Activated T-cell treated with anti-CD3 and anti-CD28 coated beads for 48 hours (primary cell): ENCODE data around the gene GAST.
"Not testable (repeated sequence)": the region's sequence is repeated elsewhere in the genome, so short reads cannot be mapped to it uniquely, and the experiment has no call there.

ENCODE experiments used
- DNase-seq: peaks from one replicate; pipeline ENCODE4 v3.0.0-alpha.2; 2020; ENCODE audit warnings: low read depth

Gene GAST

DNA sequence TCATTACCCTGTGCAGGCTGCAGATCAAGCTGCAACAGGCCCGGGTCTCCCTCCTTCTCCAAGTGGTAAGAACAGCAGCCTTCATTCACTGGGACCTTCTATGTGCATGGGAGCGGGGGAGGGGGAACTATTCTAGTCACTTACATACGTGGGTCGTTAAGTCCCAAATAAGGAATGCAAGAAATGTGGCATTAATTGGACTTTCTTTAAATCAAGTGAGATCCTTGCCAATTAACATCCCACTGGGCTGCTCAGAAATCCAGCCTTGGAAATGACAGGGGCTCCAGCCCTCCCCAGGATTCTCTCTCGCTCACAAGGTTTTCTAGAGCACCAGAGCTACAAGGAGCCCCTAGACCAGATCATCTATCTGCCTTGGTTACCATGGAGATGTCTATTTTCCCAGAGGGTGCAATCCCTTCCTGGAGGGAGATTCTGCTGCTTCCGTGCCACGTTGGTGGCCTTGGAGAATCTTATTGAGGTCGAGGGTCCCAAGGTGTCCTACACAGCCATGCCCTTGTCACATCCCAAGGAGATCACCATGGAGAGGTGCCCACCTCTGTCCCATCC is 28.6 kb upstream of the GAST start:
- DNase-seq = no peak

DNA sequence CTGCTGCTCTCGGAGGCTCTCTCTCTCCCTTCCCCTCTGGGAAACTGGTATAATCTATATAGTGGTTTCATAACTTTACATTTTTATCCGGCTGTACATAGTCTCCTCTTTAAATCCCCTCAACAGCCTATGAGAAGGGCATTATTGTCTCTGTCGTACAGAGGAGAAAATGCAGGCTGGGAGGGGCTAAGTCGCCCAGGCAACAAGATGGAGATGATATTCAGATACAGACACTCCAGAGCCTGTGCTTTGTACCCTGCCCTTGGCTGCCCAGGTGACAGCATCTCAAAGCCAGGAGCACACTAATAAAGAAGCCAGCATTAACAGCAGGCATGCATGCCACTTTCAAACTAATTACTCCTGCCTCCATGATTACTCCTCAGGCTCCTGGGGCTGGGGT is 28.1 kb upstream of the GAST start:
- DNase-seq = no peak

DNA sequence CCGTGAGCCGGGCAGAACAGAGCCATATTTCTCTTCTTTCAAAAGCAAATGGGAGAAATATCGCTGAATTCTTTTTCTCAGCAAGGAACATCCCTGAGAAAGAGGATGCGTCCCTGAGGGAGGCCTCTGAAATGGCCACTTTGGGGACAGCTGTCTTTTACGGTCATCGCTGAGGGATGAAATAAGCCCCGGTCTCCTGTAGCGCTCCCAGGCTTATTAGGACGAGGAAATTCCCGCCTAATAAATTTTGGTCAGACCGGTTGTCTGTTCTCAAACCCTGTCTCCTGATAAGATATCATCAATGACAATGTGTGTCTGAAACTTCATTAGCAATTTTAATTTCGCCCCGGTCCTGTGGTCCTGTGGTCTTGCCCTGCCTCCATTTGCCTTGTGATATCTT is 26.4 kb upstream of the GAST start:
- not testable (repeated sequence) for DNase-seq

DNA sequence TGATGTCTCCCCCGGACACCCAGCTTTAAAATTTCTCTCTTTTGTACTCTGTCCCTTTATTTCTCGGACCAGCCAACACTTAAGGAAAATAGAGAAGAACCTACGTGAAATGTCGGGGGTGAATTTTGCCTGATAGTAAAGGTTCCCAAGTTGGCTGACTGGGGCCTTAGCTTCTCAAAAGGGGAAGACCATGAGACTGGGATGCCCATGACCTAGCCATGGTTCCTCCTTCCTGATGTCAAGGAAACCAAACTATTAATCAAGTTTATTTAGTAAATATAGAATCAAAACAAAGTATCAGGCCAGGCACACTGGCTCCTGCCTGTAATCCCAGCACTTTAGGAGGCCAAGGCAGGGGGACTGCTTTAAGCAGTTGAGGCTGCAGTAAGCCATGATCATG is 25.9 kb upstream of the GAST start:
- no peak for DNase-seq

DNA sequence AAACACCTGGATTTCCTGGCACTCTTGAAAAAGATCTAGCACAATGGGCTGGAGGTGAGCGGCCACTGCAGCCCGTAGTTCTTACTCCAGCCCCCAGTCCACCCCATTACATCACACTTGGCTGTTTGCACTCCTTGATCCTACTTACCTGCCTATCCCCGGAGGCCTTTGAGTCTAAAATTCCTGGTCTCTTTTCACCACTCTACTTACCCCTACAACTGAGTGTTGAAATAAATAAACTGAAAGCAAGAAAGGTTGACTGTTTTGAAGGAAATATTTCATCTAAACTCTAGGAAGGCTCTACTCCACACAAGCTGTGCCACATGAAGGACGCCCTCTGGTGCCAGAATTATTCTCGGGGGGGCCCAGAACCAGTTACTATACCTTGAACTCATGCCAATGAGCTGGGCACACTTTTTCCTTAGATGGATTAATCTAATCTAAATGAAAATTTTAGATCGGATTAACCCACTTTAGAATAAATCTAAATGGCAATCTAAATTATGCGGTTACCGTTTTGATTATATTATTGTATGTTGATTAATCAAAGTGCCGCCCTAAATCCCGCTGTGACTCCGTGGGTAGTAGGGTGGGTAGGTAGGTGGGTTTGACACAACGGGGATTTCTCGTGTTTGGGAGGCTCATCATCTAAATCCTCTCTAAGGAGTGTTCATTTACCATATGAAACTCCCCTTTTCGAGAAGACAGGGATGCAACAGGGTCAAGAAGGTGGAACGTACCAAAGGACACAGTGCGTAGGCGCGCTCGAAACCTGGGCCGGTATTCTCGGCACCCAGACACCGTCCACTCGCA is 24.1 kb upstream of the GAST start:
- peak; percentile 44 for DNase-seq

DNA sequence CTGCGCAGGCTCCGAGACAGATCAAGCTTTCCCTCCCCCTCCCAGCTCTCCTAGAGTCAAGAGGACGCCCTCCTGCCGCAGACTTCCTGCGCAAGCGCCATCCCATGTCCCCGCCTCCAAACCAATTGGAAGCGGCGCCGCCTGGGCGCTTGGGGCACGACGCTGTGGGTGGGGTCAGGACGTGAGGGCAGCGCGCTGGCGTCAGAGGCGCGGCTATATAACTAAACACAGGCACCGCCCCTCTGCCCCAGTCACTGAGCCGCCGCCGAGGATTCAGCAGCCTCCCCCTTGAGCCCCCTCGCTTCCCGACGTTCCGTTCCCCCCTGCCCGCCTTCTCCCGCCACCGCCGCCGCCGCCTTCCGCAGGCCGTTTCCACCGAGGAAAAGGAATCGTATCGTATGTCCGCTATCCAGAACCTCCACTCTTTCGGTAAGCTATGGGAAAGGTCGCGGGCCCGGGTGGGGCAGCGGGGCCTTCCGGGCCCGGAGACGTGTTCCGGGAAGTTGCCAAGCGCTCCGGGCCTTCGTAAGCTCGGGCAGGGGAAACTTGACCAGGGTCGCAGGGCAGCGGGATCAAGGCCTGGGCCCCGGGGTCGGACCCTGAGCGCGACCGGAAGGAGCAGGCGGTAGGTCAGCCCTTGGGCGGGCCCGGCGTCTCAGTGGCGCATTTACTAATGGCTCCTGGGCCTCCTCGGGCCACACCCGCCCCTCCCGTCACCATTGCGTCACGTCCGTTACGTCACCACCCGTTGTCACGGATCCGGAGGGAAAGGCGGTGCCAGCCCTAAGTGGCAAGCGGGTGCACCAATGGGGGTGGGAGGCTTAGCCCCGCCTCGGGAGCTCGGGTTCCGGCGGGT is 23.3 kb upstream of the GAST start, which contains the start of gene EIF1:
Gene EIF1 (plus strand): TSS at position 245 of the 856 bp plus-strand sequence. CDS start 154 bp downstream, at position 399.
- DNase-seq = peak; percentile 99

DNA sequence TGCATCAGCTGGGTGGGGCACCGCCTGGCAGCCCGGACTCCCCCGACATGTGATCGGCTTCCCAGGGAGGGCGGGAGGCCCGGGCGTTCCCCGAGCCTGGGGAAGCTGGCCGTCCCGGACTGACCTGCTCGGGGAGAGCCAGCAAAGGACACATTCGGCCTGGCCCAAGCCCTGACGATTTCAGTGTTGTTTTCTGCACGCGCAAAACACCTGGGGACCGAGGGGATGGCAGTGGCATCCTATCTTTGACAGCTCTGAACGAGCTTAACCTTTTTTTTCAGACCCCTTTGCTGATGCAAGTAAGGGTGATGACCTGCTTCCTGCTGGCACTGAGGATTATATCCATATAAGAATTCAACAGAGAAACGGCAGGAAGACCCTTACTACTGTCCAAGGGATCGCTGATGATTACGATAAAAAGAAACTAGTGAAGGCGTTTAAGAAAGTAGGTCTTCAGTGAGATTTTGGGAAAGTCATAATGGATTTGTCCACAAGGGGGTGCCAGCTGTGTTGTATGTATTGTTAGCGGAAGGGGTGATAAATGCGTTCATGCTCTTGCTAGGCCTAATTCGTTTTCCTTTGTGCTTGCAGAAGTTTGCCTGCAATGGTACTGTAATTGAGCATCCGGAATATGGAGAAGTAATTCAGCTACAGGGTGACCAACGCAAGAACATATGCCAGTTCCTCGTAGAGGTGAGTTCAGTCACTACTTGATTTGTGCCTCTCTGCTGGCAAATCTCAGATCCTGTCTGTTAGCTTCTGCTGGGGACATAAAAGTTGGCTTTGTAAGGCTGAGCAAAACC is 22.4 kb upstream of the GAST start:
- DNase-seq = no peak

DNA sequence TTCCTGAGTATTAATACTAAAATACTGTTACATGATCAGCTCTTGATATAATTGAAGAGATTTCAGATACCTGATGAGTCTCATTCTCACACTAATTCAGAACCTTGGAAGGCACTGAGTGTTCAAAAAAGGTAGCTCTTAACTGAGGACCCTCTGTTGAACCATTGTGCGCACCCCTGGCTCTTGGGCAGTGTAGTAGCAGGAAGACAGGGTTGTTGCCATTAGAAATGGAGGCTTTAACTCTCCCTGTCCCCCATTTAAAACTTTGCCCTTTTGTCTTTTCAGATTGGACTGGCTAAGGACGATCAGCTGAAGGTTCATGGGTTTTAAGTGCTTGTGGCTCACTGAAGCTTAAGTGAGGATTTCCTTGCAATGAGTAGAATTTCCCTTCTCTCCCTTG is 21.6 kb upstream of the GAST start:
- no peak for DNase-seq

DNA sequence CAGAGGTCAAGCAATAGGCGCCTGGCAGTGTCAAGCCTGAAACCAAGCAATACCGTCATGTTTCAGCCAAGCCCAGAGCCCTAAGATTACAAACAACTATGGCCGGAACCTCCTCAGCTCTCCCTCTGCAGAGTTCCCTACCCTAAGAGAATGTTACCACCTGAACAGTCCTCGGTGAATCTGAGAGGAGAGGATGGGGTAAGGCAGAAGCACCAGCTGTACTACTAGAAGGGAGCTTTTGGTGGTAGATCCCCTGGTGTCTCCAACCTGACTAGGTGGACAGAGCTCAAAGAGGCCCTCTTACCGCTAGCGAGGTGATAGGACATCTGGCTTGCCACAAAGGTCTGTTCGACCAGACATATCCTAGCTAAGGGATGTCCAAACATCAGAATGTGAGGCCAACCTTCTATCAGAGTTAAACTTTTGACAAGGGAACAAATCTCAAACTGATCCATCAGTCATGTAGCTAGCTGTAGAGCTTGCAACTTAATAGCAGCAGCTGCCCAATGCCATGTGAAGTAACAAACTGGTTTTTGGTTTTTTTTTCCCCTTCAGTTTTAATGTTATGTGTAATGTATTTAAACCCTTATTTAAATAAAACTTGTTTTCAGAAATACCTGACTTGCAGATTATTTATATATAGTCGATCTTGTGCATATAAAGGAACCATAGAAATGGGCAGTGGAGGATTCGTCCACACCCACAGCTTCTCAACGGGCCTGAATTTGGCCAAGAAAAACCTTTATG is 20.9 kb upstream of the GAST start:
- DNase-seq = no peak

DNA sequence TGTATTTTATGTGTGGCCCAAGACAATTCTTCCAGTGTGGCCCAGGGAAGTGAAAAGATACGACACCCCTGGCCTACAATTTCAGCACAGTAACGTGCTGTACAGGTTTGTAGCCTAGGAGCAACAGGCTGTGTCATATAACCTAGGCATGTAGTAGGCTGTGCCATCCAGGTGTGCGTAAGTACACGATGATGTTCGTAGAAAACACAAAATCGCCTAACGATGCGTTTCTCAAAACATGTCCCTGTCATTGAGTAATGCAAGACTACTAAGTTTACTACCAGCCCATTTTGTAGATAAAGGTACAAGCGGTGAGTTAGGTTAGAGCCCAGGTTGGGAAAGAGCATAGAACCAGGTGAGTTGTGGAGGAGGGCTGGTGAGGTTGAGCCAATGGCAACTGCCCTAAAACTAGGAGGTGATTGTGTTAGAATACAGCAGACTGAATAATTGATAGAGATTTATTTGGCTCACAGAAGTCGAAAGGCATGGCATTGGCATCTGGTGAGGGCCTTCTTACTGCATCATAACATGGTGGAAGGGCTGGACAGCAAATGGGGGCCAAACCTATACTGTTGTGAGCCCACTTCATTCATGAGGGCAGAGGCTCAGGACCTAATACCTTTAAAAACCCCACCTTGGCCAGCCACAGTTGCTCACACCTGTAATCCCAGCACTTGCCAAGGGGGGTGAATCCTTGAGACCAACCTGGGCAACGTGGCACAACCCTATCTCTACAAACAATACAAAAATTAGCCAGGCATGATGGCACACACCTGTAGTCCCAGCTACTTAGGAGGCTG is 19.2 kb upstream of the GAST start:
- no peak for DNase-seq

DNA sequence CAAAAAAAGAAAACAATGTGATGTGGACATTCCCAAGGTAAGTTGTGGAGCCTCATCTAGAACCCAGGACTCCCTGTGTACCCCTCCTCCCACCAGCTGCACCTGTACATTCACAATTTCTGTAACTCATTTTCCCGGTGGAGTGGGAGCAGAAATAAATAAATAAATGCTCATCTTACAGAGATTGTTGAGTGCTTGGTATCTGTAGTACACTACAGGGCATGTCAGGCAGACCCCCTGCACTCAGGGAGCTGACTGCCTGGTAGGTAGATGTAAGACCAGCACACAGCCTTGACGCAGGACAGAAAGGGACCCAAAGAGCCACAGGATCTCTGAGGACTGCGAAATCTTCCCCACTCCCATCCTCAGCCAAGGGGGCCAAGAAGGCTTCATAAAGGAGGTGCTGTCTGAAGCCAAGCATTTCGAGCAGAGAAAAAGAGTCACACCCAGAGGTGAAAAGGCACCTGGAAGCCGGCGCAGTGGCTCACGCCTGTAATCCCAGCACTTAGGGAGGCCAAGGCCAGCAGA is 16.9 kb upstream of the GAST start:
- DNase-seq = no peak

DNA sequence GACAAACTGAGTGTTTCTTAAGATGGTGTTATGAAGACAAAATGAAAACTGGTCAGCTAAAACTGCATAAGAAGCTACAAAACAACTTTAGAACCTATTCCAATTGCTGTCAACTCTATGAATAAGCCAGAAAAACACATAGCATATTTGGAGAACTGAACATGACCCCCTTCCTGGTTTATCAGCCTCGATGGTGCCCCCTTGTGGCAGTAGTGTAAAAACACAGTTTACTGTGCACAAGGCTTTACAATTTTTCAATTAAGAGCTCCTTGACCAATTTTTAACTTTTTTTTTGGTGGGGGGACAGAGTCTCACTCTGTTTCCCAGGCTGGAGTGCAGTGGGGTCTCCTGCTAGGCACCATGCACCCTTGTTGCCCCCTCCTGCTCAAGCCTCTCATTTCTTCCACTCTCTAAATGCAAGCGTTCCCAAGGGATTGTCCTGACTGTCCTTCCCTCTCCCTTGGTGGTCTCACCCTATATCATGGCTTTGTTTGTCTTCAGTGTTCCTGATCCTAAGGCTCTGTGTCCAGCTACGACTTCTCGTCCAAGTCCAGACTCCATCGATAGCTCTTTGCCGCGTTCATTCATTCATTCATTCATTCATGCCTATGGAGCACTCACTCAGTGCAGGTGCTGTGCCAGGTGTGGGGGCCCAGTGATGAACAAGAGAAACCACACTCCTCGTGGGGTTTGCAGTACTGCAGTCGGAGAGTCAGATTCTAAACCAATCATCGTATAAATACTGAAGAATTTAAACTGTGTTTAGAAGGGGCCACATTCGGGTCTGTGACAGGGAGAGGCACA is 16.0 kb upstream of the GAST start:
- no peak for DNase-seq

DNA sequence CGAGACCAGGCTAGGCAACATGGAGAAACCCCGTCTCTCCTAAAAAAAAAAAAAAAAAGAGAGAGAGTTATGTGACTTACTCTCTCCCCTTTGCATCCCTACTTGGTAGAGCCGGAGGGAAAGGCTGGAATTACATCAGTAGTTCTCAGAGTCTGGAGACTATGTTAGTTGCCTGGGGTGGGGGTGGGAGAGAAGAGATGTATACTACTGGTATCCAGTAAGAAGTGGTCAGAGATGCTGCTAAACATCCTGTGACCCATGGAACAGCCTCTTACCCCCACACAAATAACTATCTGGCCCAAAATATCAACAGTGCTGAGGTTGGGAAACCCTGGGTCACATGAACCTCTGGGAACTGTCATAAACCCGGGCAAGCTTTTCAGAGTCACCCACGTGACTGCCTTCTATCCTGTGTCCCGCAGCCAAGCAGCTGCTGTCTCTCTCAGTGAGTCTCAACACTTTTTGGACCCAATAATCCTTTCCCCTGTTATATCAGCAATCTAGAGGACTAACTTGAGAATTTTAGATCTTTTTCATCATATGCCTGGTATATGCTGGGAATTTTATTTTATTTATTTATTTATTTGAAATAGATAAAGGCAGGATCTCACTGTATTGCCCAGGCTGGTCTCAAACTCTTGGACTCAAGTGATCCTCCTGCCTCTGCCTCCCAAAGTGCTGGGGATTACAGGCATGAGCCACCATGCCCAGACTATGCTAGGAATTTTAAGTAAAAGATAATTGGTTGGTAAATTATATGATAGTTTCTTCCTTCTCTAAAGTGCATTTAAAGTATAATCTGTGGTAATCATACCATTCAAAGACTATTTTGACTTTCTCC is 14.8 kb upstream of the GAST start:
- DNase-seq = no peak

DNA sequence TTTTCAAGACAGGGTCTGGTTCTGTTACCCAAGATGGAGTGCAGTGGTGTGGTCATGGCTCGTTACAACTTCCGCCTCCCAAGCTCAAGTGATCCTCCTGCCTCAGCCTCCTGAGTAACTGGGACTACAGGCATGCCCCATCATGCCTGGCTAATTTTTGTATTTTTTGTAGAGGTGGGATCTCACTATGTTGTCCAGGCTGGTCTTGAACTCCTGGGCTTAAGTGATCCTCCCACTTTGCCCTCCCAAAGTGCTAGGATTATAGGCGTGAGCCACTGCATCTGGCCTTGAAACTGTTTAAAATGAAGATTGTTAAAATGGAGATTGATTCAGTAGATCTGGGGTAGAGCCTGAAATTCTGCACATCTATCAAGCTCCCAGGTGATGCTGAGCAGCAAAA is 11.3 kb upstream of the GAST start:
- not testable (repeated sequence) for DNase-seq

DNA sequence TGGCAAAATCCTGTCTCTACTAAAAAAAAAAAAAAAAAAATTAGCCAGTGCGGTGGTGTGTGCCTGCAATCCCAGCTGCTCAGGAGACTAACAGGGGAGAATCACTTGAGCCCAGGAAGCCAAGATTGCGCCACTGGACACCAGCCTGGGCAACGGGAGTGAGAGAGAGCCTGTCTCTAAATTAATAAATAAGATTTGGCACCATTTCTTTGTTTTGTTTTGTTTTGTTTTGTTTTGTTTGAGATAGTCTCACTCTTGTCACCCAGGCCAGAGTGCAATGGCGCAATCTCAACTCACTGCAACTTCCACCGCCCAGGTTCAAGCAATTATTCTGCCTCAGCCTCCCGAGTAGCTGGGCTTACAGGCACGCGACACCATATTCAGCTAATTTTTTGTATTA is 9.4 kb upstream of the GAST start:
- DNase-seq = no peak

DNA sequence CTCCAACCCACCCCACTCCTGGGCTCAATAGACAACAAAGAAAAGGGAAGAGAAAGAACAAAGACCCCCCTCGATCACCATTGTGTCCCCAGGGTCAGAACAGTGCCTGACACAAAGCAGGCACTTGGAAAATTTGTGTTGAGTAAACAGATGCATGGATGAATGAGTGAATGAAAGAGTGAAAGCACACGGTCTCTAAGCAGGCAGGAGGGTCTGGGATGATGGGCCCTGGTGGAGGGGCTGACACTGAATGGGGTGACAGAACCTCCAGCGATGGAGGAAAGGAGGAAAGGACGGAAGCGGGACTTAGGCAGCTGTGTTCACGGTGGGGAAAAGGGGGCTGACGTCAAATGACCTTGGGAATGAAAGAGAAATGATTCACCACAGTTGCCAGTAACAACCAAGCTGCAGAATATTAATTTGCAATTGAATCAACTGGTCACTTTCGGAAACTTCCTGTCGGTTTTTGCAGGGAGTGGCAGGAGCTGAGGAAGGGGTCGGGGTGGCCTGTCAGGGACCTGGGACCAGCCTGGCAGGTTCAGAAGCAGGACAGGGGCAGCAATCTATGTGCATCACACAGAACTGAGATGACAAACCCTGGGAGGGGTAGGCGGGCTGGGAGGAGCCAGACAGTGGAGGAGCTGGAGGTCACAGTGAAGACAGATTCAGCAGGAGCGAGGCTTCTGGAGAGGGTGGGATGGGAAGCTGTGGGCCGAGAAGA is 6.7 kb upstream of the GAST start:
- DNase-seq = no peak

DNA sequence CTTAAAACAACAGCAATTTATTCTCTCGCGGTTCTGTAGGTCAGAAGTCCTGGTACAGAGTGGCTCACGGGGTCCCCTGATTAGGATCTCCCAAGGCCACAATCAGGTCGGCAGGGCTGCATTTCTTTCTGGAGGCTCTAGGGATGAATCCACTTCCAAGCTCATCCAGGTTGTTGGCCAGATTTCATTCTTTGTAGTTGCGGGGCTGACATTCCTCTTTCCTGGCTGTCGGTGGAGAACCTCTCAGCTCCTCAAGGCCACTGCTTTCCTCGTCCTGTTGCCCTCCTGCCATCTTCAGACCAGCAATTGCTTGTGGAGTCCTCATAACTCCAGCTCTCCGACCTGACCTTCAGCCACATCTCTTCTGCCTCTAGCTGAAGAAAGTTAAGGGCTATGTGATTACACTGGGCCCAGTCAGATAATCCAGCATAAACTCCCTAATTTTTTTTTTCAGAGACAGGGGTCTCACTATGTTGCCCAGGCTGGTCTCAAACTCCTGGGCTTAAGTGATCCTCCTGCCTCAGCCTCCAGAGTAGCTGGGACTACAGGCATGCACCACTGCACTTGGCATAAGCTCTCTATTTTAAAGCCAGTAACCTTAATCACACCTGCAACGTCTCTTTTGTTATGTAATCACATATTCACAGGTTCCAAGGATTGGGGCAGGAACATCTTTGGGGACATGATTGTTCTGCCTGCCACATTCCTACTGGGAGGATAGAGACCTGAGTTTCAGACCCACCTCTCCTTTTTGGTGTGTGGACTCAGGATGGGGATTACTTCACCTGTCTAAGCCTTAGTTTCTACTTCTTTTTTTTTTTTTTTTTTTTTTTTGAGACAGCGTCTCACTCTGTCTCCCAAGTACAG is 4.1 kb upstream of the GAST start:
- no peak for DNase-seq
